Measurements from ENCODE around the gene ORAI3. TPM values are rescaled to one million over a fixed set of nuclear protein-coding genes. Genes with fewer than 3 reads are reported as not detected.
A peak's percentile ranks its signal among the peaks of the same experiment; 100 is the strongest.

ORAI3 gene
- total RNA-seq, 1 donor from 2014 or later = 24.8 TPM

- no peak for DNase-seq (ENCODE audit: low read depth in 2 of 2)
Measured at GRCh38 chr16:30969246-30969842, 20.5 kb downstream of the ORAI3 start.

- no peak for DNase-seq (ENCODE audit: low read depth in 2 of 2)
Measured at GRCh38 chr16:30971298-30971697, 22.4 kb downstream of the ORAI3 start.

GRCh38 chr16:30972872-30973271, 24.0 kb downstream of the ORAI3 start:
- no peak for DNase-seq (ENCODE audit: low read depth in 2 of 2)

DNA sequence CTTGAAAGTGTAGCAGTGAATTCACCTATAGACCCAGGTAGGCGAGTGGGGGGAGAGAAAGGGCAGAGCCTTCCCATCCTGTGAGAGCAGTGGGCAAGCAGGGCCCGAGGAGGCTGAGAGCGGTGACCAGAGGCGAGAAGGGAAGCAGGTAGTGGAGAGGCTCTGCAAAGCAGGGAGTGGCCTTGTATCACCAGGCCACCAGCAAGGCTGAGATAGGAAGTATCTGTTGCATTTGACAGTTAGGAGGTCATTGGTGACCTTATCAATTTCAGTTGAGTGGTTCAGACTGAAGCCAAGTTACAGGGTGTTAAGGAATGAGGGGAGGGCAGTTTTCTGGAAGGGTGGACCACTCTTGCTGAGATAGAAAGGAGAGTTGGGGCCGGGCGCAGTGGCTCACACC, 25.5 kb downstream of the ORAI3 start:
- DNase-seq (ENCODE audit: low read depth in 2 of 2) = no peak

DNA sequence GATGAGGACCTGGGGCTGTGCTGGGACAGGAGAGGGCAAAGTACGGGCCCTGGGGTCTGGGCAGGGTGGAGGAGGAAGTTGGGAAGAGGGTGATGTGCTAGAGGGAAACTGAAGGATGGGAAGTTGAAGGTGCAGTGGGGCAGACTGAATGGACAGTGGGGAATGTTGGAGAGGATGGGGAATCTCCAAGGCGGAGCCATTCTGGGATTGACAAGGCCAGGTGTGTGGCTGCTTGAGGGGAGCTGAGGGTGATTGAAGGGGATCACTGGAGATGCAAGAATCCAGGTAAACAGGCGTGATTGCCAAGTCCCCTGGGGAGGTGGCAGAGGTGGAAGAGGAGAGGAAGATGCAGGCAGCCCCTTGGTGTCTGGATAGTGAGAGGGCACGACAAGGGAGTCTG, 27.6 kb downstream of the ORAI3 start:
- no peak for DNase-seq (ENCODE audit: low read depth in 2 of 2)

GRCh38 chr16:30977502-30977901, 28.6 kb downstream of the ORAI3 start:
- peak; percentile 26 to 37 for DNase-seq (ENCODE audit: low read depth in 2 of 2)

DNA sequence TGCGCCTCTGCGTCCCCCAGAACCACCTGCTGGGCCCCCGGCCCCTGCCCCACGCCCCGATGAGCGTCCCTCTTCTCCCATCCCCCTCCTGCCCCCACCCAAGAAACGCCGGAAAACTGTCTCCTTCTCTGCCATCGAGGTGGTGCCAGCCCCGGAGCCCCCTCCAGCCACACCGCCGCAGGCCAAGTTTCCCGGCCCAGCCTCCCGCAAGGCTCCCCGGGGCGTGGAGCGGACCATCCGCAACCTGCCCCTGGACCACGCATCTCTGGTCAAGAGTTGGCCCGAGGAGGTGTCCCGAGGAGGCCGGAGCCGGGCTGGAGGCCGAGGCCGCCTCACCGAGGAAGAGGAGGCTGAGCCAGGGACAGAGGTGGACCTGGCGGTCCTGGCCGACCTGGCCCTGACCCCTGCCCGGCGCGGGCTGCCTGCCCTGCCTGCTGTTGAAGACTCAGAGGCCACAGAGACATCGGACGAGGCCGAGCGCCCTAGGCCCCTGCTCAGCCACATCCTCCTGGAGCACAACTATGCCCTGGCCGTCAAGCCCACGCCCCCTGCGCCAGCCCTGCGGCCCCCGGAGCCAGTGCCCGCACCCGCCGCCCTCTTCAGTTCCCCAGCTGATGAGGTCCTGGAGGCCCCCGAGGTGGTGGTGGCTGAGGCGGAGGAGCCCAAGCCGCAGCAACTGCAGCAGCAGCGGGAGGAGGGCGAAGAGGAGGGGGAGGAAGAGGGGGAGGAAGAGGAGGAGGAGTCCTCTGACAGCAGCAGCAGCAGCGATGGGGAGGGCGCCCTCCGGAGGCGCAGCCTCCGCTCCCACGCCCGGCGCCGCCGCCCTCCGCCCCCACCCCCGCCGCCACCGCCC, 30.5 kb downstream of the ORAI3 start:
- DNase-seq (ENCODE audit: low read depth in 2 of 2) = no peak

DNA sequence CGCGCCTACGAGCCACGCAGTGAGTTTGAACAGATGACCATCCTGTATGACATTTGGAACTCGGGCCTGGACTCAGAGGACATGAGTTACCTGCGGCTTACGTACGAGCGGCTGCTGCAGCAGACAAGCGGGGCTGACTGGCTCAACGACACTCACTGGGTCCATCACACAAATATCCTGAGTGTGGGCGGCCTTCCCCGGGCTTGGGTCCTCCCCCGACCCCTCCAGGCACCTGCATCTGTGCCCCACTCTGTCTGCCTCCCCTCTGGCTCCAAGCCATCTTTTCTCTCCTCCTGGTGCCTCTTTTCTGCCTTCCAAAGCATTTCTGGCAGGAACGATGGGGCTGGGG, 31.1 kb downstream of the ORAI3 start:
- DNase-seq (ENCODE audit: low read depth in 2 of 2) = no peak

- no peak for DNase-seq (ENCODE audit: low read depth in 2 of 2)
Measured at GRCh38 chr16:30980434-30980833, 31.6 kb downstream of the ORAI3 start.

DNA sequence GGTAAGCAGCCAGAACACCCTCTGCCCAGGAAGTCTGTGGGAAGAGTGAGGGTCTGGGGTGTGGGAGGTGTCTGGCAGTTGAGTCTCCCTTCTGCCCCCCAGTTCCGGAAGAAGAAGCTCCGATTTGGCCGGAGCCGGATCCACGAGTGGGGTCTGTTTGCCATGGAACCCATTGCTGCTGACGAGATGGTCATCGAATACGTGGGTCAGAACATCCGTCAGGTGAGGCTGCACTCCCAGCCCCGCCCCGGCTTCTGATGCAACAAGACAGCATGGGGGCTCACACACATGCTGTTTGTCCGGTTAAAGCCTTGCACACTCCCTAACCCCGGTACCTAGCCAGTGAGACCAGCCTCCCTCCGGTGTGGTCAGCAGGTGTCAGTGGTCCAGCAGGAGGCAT, 32.1 kb downstream of the ORAI3 start:
- DNase-seq (ENCODE audit: low read depth in 2 of 2) = no peak

- DNase-seq (ENCODE audit: low read depth in 2 of 2) = no peak
Measured at GRCh38 chr16:30982548-30983288, 33.9 kb downstream of the ORAI3 start.

- DNase-seq (ENCODE audit: low read depth in 2 of 2) = no peak
Measured at GRCh38 chr16:30983289-30983889, 34.5 kb downstream of the ORAI3 start.

- DNase-seq (ENCODE audit: low read depth in 2 of 2) = no peak
Measured at GRCh38 chr16:30983898-30984610, 35.2 kb downstream of the ORAI3 start.

GRCh38 chr16:30984669-30985400, 36.0 kb downstream of the ORAI3 start, which contains the start of gene HSD3B7:
Gene HSD3B7 (plus strand): TSS chr16:30985207. CDS start chr16:30985659, 452 bp downstream.
- peak; percentile 76 to 84 for DNase-seq (ENCODE audit: low read depth in 2 of 2)

DNA sequence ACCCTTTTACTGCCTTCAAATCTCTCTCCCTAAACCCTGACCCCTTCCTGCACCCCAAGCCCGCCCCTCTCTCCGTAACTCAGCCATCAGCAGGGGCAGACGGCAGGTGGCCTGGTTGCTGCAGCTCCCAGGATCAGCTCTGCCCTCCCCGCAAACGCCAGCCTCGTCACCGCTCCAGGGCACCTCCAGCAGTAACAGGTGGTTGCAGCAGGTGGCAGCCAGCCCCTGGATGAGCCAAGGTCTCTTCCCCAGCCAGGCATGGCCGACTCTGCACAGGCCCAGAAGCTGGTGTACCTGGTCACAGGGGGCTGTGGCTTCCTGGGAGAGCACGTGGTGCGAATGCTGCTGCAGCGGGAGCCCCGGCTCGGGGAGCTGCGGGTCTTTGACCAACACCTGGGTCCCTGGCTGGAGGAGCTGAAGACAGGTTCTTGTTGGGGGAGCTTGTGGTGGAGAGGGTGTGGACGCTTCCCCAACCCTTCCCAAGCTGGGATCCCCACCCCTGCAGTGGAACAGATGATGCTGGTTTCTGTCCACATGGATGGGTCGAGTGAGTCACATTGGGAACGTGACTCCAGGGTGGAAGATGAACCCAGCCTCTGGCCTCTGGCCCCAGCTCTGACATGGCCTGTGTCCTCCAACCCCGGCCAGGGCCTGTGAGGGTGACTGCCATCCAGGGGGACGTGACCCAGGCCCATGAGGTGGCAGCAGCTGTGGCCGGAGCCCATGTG, 36.7 kb downstream of the ORAI3 start:
- peak in 1 of 2 donors; percentile 54 for DNase-seq (ENCODE audit: low read depth in 2 of 2)

DNA sequence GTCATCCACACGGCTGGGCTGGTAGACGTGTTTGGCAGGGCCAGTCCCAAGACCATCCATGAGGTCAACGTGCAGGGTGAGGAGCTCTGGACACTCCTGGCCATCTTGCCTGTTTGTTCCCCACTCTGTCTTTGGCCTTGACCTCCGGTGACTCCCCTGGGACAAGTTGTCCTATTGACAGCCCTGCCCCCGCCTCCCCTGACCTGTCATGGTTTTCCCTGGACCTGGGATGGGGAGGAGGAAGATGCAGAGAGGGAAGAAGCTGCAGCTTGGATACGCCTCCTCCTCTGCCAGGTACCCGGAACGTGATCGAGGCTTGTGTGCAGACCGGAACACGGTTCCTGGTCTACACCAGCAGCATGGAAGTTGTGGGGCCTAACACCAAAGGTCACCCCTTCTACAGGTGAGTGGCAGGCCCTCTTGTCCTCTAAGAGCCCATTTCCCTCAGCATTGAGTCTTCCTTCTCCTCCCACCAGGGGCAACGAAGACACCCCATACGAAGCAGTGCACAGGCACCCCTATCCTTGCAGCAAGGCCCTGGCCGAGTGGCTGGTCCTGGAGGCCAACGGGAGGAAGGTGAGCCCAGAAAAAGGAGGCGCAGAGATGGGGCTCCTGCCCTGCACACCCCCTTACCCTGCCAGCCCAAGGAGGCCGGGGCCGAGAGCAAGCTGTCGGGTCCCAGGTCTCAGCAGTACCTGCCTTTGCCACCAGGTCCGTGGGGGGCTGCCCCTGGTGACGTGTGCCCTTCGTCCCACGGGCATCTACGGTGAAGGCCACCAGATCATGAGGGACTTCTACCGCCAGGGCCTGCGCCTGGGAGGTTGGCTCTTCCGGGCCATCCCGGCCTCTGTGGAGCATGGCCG, 37.5 kb downstream of the ORAI3 start:
- no peak for DNase-seq (ENCODE audit: low read depth in 2 of 2)

DNA sequence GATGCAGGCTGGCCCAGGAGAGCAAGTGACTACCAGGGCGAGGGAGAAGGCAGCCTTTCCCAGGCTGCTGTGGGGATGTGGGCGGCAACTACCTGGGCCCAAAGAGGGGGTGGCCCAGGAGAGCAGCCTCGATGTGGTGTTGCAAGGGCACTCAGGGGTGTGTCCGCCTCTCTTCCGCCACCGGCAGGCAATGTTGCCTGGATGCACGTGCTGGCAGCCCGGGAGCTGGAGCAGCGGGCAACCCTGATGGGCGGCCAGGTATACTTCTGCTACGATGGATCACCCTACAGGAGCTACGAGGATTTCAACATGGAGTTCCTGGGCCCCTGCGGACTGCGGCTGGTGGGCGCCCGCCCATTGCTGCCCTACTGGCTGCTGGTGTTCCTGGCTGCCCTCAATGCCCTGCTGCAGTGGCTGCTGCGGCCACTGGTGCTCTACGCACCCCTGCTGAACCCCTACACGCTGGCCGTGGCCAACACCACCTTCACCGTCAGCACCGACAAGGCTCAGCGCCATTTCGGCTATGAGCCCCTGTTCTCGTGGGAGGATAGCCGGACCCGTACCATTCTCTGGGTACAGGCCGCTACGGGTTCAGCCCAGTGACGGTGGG, 38.8 kb downstream of the ORAI3 start:
- DNase-seq (ENCODE audit: low read depth in 2 of 2) = no peak

- no peak for DNase-seq (ENCODE audit: low read depth in 2 of 2)
Measured at GRCh38 chr16:30989469-30990047, 40.7 kb downstream of the ORAI3 start.

All from lung microvascular endothelial cell (primary cell).